ENCODE results near the gene PLEKHH1. TPM values are rescaled to one million over a fixed set of nuclear protein-coding genes. Genes with fewer than 3 reads are reported as not detected.

Gene PLEKHH1
- total RNA-seq, 4 donors from 2014 or later, result 2.4 to 10.2 (median 4.6) TPM

GRCh38 chr14:67516676-67517075 lies 16.4 kb upstream of the PLEKHH1 start:
- WGBS, 2 donors, result 51 to 54% methylated on average over 2 of the region's 2 CpGs
- DNase-seq (ENCODE audit: low spot score in 2 of 2), result no peak
- no peak overlapping the region for H3K4me3 ChIP-seq
- TF ChIP-seq POLR2A (IDR thresholded peaks at IDR 0.05) (no peak), EP300 (IDR thresholded peaks at IDR 0.05) (no peak), CTCF (IDR thresholded peaks at IDR 0.05) (no peak)
- no peak overlapping the region for H3K27ac ChIP-seq
- no peaks in the 10 kb centered on the region for H3K9me3 ChIP-seq
- H3K27me3 ChIP-seq, result no peaks in the 10 kb centered on the region
- peaks cover 0 to 33% (median 9%) of the 10 kb centered on the region in 4 donors for H3K4me1 ChIP-seq
- H3K36me3 ChIP-seq, result no peaks in the 10 kb centered on the region

GRCh38 chr14:67517083-67517482 lies 16.0 kb upstream of the PLEKHH1 start:
- 19 to 27% methylated on average over 12 of the region's 12 CpGs for WGBS, 2 donors
- TF ChIP-seq POLR2A (IDR thresholded peaks at IDR 0.05), result no peak
- TF ChIP-seq EP300 (IDR thresholded peaks at IDR 0.05), result no peak
- peak in 1 of 5 experiments; percentile 16 for TF ChIP-seq CTCF (IDR thresholded peaks at IDR 0.05)

GRCh38 chr14:67519406-67519805 lies 13.7 kb upstream of the PLEKHH1 start:
- Histone ChIP-seq H3K4me1 (peaks cover 0 to 30% (median 6%) of the 10 kb centered on the region in 4 donors), H3K4me3 (no peak overlapping the region), H3K36me3 (no peaks in the 10 kb centered on the region), H3K27me3 (peaks cover 0 to 8% of the 10 kb centered on the region in 2 donors), H3K9me3 (no peaks in the 10 kb centered on the region), H3K27ac (no peak overlapping the region)
- no peak for TF ChIP-seq EP300 (IDR thresholded peaks at IDR 0.05)
- TF ChIP-seq POLR2A (IDR thresholded peaks at IDR 0.05), result no peak
- TF ChIP-seq CTCF (IDR thresholded peaks at IDR 0.05), result no peak
- WGBS, 2 donors, result 88 to 90% methylated on average over 5 of the region's 5 CpGs
- no peak for DNase-seq (ENCODE audit: low spot score in 2 of 2)

More at GRCh38 chr14:67517083-67517482, 16.0 kb upstream of the PLEKHH1 start:
- no peak for DNase-seq (ENCODE audit: low spot score in 2 of 2)
- no peak overlapping the region for H3K27ac ChIP-seq
- H3K9me3 ChIP-seq, result no peaks in the 10 kb centered on the region
- peaks cover 0 to 32% (median 9%) of the 10 kb centered on the region in 4 donors for H3K4me1 ChIP-seq
- H3K36me3 ChIP-seq, result no peaks in the 10 kb centered on the region
- no peaks in the 10 kb centered on the region for H3K27me3 ChIP-seq
- H3K4me3 ChIP-seq, result no peak overlapping the region

- WGBS, 2 donors, result 94 to 100% methylated on average over 1 of the region's 1 CpG
- Histone ChIP-seq H3K27ac (no peak overlapping the region), H3K36me3 (no peaks in the 10 kb centered on the region), H3K9me3 (no peaks in the 10 kb centered on the region), H3K27me3 (peaks cover 0 to 10% of the 10 kb centered on the region in 2 donors), H3K4me3 (no peak overlapping the region), H3K4me1 (peaks cover 0 to 30% (median 8%) of the 10 kb centered on the region in 4 donors)
- TF ChIP-seq CTCF (IDR thresholded peaks at IDR 0.05), result no peak
- TF ChIP-seq EP300 (IDR thresholded peaks at IDR 0.05), result no peak
- TF ChIP-seq POLR2A (IDR thresholded peaks at IDR 0.05), result no peak
- DNase-seq (ENCODE audit: low spot score in 2 of 2), result no peak
These were observed 12.6 kb upstream of the PLEKHH1 start for GRCh38 chr14:67520482-67520881.

GRCh38 chr14:67522270-67522669 lies 10.8 kb upstream of the PLEKHH1 start:
- WGBS, 2 donors, result 19 to 34% methylated on average over 2 of the region's 2 CpGs
- TF ChIP-seq POLR2A (IDR thresholded peaks at IDR 0.05) (no peak), CTCF (IDR thresholded peaks at IDR 0.05) (no peak), EP300 (IDR thresholded peaks at IDR 0.05) (no peak)
- H3K27me3 ChIP-seq, result peaks cover 0 to 10% of the 10 kb centered on the region in 2 donors

More at GRCh38 chr14:67522270-67522669, 10.8 kb upstream of the PLEKHH1 start:
- no peak for DNase-seq (ENCODE audit: low spot score in 2 of 2)
- no peak overlapping the region for H3K4me3 ChIP-seq
- H3K27ac ChIP-seq, result no peak overlapping the region
- H3K4me1 ChIP-seq, result peaks cover 0 to 20% (median 8%) of the 10 kb centered on the region in 4 donors
- H3K36me3 ChIP-seq, result no peaks in the 10 kb centered on the region
- no peaks in the 10 kb centered on the region for H3K9me3 ChIP-seq

All from tibial nerve (tissue), 4 donors.